ENCODE data around the gene PCDHGA1.
A peak's percentile ranks its signal among the peaks of the same experiment; 100 is the strongest.
"Not testable (repeated sequence)": the region's sequence is repeated elsewhere in the genome, so short reads cannot be mapped to it uniquely, and the experiment has no call there.

PCDHGA1 gene

DNA sequence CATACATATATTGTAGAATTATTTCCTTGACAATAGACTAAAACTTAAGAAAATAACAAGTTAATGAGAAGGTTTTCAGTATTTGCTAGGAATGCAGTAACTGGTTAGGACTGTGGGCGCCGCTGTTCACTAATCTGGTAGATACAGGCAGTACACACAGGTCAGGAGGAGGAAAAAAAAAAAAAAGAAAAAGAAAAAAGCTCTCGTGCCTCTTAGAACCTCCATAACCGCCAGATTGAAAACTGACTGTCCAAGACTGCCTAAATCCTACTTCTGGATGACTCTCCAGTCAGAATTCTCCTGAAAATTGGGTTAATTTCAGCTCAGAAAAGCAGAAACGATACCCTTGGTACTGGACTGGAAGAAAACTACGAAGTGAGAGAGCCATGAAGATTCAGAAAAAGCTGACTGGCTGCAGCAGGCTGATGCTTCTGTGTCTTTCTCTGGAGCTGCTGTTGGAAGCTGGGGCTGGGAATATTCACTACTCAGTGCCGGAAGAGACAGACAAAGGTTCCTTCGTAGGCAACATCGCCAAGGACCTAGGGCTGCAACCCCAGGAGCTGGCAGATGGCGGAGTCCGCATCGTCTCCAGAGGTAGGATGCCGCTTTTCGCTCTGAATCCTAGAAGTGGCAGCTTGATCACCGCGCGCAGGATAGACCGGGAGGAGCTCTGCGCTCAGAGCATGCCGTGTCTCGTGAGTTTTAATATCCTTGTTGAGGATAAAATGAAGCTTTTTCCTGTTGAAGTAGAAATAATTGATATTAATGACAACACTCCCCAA is at the start of gene PCDHGA1:
Gene PCDHGA1, plus strand, starts transcription at position 216 of the 782 bp plus-strand sequence.
- peak; percentile 25 for DNase-seq

DNA sequence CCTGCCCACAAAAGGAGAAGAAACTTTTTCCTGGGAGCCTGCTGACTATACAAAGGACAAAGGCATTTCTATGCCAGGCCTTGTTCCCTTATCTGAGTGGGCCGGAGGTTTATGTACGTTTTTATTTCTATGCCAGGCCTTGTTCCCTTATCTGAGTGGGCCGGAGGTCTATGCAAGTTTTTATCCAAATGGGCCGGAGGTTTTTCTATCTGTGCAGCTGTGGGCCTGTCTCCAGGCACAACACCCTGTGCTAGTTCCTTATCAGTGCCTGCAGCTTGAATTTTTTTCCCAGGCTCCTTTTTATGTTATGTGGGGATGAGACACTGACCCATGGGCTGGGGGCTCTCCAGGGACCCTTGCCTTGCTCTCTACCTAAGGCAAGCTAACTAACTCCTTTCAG is 31.9 kb upstream of the PCDHGA1 start:
- no peak for DNase-seq

DNA sequence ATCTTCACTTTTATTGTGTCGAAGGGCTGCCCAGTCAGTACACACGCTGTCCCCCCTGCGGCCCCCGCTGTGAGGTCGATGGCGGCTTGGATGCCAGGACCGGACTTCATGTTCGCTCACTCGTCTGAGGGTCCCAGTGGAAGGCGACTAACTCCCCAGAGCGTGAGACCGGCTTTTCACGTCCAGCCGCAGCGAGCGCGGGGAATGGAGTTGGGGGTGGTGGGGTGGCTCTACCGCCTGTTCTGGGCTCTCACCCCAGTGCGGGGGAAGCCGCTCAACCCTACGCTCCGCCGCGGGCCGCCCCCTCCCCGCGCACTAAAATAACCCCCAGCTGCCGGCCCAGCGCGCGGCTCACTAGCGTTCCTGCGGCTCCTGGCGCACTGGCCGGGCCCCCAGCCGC is 26.6 kb upstream of the PCDHGA1 start, which contains the start of gene SLC25A2:
Gene SLC25A2, minus strand, starts transcription at position 294 of the 400 bp plus-strand sequence. Its CDS starts 184 bp downstream, at position 110.
- no peak for DNase-seq

DNA sequence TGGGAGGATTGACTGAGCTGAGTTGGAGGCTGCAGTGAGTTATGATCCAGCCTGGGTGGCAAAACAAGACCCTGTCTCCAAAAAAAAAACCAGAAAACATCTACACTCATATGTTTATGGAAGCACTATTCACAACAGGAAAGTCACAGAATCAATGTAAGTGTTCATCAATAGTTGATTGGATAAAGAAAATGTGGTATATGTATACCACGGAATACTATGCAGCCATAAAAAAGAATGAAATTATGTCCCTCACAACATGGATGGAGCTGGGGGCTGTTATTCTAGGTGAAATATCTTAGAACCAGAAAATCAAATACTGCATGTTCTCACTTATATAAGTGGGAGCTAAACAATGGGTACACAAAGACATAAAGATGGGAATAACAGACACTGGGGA is 23.7 kb upstream of the PCDHGA1 start:
- DNase-seq: no peak

DNA sequence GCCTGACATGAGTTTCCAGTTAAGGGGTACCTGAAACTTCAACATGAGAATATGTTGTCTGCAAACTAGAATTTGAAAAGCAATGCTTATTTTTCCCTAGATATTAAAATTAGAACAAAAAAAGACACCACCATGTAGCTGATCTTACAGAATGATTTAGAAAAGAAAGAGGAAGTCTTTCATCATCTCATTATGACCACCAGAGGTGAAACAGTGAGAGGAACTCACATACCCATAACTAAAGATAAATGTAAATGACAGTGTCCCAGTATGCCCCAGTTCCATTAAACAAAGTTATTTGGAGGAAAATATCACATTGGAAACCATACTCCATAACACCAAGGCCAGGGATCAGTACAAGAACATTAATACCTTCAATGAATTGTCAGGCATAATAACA is 16.6 kb upstream of the PCDHGA1 start:
- no peak for DNase-seq

DNA sequence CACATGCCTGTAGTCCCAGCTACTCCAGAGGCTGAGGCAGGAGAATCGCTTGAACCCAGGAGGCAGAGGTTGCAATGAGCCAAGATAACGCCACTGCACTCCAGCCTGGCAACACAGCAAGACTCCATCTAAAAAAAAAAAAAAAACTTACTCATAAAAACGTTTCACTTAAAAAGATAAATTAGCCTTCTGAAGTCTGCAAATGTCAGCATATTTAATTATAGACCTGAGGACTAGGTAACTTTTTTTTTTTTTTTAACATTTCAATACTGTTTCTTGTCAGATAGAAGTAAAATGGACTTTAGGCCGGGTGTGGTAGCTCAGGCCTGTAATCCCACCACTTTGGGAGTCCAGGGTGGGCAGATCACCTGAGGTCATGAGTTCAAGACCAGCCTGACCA is 13.4 kb upstream of the PCDHGA1 start:
- not testable (repeated sequence) for DNase-seq

DNA sequence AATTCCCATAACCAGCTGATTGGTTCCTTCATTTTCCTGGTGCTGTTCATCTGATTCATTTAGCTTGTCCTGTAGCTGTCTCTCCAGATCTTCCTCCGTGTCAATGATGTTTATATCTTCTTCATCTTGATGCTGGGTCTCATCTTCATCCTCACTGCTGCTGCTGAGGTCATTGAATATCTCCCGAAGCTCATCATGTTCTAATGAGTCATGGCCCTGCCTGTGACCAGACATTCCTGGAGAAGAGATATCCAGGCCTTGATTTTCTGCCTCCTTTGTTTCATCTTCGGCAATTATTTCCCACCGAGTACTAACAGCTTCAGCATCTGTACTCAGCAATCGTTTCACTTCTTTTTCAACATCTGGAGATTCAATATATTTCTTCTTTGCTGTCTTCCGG is 11.1 kb upstream of the PCDHGA1 start:
- DNase-seq: no peak

DNA sequence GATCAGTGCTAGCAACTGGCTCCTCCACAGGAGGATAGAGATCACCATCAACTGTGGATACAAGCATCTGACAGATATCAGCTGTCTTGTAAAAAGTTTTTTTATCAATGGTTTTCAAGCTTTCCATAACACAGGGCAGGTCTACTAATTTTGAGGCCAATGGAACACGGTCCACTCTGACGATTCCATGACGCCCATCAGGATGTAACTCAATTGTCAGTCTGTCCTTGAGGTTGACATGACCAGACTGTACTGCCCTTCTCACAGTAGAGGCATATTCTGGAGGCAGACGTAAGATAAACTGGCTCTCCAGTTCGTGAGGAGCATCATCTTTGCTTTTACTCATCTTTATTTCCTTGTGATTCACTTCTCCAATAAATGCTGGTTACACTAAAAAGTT is 10.6 kb upstream of the PCDHGA1 start:
- no peak for DNase-seq

DNA sequence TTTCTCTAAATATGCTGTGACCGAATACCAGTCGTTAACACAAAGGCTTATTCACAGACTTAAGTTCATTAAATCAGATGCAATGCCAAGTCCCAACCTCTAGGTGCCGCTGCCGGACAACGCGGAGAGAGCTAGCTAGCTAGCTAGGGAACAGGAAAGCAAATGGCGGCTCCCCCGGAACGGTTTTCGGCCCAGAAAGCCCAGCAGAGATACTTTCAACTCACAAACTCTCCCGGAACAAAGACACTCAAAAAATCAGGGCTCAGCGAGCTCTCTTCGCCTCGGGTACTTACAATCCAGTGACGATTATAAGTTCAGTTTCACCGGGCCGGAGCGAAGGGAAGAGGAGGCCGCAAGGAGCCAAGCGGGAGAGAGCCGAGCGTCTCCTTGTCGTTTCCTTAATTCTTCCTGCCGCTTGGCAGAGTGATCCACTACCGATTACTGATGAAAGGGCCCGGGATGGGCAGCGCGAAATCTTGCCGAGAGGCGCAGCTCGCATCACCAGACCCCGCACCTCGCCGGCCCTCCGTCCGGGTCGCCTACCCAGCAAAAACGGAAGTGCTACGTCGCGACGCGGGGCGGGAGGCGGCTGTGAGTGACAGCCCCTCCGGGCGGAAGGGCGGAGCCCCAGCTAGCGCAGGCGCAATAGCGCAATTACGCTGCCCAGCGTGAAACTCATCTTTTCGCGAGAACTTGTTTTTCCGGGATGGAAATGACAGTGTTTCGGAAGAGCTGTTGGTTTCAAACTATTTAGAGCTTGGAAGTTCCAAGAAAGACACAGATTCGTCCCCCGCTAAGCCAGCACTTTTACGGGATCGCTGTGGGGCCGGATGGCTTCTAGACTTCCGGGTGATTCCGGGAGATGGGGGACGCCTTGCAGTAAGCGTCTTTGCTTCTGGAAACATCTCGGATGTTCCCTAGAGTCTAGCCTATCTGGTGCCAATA is 9.8 kb upstream of the PCDHGA1 start, which contains the start of gene TAF7:
Gene TAF7, minus strand, starts transcription at position 560 of the 945 bp plus-strand sequence. CDS start 740 bp downstream, outside the sequence.
- peak; percentile 93 for DNase-seq

DNA sequence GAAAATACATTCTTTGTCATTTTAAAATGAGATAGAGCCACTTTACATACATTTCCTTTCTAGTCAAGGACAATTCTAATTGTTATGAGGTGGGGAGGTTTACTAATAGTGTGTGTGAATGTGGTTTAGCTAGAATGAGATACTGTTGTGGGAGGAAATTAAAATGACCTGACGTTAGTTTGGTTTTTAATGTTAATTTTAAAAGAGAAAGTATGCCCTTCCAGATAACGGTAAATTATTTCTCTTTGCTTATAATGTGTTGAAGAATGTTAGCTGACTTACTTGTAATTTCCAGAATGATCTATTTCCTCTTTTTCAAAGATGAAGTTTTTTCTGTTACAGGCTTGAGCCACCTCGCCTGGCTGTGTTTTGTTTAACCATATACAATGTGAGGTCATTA is 8.1 kb upstream of the PCDHGA1 start:
- DNase-seq: no peak

DNA sequence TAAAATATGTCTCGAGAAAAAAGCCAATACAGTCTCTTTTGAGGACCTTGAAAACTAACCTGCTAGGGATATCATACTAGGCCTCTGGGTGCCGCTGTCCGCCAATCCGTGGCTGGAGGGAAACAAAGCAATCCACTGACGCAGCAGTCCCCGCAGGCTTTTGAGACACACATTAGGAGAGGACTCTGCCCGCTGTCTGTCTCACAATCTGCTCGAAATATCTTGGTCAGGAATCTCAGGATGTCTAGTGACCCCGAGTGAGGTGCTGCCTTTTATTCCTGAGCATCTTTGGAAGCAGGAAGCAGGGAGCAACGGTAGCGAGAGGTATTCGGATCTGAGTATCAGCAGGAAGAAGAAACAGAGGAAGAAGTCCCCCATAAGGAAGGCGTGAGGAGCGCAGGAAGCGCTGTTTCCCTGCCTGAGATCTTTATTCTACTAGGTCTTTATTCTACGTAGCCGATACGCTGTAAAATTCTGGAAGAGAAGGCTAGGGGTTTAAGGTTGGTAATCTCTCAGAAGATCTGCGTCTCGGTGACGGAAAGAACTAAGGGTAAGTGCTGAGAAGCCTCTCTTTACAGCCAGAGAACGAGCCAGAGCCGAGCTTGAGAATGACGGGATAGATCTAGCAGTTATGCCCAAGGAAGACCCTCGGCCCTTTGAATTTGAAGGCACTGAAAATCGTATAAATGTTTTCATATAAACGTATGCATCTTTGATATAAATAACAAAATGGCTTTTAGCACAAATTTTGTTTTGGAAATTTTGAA is 4.0 kb upstream of the PCDHGA1 start:
- DNase-seq: peak; percentile 70

DNA sequence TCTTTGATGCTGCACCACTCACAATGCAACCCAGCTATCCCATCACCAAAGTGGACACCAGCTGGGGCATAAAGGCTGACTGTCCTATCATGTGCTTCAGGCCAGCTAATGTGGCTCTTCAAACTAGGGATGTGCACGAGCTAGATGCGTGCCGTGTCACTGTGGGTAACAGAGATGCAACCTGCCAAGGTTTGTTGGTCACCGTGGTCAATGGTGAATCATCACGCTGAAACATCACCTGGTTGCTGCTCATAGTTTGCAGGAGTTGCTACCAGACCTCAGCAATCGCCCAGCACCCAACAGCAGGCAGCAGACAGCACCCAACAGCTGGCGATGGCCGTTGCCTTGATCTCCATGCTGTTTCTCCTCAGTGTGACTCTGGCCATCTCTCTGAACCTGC is 2.1 kb upstream of the PCDHGA1 start:
- DNase-seq: no peak

DNA sequence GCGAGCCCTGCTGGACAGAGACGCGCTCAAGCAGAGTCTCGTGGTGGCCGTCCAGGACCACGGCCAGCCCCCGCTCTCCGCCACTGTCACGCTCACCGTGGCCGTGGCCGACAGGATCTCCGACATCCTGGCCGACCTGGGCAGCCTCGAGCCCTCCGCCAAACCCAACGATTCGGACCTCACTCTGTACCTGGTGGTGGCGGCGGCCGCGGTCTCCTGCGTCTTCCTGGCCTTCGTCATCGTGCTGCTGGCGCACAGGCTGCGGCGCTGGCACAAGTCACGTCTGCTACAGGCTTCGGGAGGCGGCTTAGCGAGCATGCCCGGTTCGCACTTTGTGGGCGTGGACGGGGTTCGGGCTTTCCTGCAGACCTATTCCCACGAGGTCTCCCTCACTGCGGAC is 2.3 kb downstream of the PCDHGA1 start:
- DNase-seq: not testable (repeated sequence)

DNA sequence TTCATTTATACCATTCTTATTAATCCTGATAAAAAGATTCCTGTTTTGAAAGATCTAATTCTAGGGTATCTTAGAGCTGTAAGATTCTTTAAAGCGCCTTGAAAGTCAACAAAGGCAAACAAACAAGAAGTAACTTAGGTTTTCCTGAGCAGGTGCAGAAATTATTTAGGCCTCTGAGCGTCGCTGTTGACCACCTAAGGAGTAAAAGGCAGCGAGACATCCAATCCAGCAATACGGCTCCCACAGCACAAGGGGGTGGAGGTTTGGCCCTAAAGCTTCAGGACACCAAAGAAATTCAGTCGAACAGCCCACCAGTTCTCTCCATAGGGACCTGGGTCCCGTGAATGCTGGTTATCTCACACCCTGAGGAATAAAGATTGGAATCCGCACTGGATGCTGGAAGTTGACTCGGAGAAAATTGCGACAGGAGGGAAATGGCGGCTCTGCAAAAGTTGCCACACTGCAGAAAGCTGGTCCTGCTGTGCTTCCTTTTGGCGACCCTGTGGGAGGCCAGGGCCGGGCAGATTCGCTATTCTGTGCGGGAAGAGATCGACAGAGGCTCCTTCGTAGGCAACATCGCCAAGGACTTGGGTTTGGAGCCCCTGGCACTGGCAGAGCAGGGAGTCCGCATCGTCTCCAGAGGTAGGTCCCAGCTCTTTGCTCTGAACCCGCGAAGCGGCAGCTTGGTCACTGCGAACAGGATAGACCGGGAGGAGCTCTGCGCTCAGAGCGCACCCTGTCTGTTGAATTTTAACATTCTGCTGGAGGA is 8.4 kb downstream of the PCDHGA1 start, which contains the start of gene PCDHGA2:
Gene PCDHGA2, plus strand, starts transcription at position 223 of the 769 bp plus-strand sequence.
- DNase-seq: no peak

DNA sequence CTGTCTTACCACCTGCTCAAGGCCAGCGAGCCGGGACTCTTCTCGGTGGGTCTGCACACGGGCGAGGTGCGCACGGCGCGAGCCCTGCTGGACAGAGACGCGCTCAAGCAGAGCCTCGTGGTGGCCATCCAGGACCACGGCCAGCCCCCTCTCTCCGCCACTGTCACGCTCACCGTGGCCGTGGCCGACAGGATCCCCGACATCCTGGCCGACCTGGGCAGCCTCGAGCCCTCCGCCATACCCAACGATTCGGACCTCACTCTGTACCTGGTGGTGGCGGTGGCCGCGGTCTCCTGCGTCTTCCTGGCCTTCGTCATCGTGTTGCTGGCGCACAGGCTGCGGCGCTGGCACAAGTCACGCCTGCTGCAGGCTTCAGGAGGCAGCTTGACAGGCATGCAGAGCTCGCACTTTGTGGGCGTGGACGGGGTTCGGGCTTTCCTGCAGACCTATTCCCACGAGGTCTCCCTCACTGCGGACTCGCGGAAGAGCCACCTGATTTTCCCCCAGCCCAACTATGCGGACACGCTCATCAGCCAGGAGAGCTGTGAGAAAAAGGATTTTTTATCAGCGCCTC is 10.6 kb downstream of the PCDHGA1 start:
- not testable (repeated sequence) for DNase-seq

DNA sequence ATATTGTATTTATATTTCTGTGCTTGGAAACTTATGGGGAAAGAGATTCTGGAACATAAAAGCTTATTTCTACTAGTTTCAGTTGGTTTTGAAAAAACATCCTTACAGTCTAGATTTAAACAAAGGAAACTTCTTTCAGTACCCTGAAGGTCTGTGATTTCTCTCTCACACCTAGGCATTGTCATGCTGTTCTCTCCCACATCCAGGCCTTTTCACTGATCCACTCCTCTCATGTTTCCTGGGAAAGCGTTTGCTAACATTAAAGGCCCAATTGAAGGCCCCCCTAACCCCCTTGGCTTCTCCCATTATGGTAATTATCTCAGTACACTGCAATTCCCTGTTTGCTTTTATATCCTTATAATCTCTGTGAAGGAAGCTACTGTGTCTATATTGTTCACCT is 12.5 kb downstream of the PCDHGA1 start:
- no peak for DNase-seq

DNA sequence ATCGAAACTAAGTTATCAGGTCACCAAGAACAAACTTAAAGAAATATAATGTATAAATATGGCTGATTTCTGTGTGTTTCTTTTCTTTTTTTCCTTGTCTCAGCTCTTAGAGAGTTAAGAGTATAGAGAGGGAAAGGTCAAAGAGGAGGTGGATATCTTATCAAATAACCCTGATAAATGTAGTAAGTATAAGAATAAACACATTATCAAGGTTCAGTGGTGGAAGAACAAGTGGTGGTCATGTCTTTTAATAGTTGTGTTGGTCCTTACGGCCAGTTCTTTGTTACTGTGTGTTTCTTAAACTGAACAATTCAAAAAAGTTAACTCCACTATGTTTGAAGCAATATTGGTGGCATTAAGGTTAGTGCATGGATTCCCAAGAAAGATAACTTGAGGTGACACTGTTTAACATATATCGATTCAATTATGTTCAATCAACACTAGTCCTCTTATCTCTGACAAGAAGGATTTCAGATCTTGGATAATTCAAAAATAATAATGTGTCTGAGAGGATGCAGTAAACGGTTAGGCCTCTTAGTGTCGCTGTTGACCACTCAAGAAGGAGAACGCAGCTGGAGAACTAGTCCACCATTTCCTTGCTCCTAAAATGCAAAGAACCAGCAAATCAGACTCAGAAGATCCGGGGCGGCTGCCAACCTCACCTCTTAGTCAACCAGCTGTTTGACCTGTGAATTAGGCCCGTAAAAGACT is 13.1 kb downstream of the PCDHGA1 start, which contains the start of gene PCDHGA3:
Gene PCDHGA3, plus strand, starts transcription at position 588 of the 711 bp plus-strand sequence. CDS start 205 bp downstream, outside the sequence.
- DNase-seq: no peak

DNA sequence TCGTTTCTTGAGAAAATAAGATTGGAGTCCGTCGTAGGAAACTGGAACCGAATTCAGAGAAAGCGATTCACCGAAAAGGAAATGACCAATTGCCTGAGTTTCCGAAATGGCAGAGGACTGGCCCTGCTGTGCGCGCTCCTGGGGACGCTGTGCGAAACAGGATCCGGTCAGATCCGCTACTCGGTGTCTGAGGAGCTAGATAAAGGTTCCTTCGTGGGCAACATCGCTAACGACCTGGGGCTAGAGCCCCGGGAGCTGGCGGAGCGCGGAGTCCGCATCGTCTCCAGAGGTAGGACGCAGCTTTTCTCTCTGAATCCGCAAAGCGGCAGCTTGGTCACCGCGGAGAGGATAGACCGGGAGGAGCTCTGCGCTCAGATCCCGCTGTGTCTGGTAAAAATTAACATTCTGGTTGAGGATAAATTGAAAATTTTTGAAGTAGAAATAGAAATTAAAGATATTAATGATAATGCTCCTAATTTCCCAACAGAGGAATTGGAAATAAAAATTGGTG is 13.7 kb downstream of the PCDHGA1 start:
- no peak for DNase-seq

DNA sequence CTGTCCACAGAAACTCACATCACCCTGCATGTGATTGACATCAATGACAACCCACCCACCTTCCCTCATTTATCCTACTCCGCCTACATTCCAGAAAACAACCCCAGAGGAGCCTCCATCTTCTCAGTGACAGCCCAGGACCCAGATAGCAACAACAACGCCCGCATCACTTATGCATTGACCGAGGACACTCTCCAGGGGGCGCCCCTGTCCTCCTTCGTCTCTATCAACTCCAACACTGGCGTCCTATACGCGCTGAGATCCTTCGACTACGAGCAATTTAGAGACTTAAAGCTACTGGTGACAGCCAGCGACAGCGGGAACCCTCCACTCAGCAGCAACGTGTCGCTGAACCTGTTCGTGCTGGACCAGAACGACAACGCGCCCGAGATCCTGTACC is 15.0 kb downstream of the PCDHGA1 start:
- no peak for DNase-seq

DNA sequence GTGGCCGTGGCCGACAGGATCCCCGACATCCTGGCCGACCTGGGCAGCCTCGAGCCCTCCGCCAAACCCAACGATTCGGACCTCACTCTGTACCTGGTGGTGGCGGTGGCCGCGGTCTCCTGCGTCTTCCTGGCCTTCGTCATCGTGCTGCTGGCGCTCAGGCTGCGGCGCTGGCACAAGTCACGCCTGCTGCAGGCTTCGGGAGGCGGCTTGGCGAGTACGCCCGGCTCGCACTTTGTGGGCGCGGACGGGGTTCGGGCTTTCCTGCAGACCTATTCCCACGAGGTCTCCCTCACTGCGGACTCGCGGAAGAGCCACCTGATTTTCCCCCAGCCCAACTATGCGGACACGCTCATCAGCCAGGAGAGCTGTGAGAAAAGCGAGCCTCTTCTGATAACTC is 15.7 kb downstream of the PCDHGA1 start:
- DNase-seq: not testable (repeated sequence)
